Occipital lobe (tissue), 2 donors: ENCODE measurements around the gene OGDH. TPM values are rescaled to one million over a fixed set of nuclear protein-coding genes. Genes with fewer than 3 reads are reported as not detected.
"Not testable (repeated sequence)": the region's sequence is repeated elsewhere in the genome, so short reads cannot be mapped to it uniquely, and the experiment has no call there.

ENCODE experiments used
- DNase-seq: peaks from one replicate; lab custom pipeline; 2025; lab: John Stamatoyannopoulos, UW
- total RNA-seq: library from RNA; depleted of rRNA; stranded (reverse); fragments of >200 nt; gene quantifications from one replicate; pipeline ENCODE4 v1.2.3, GENCODE V29; 2014

OGDH gene
- total RNA-seq, 1 donor from 2014 or later, result 40.9 TPM

DNA sequence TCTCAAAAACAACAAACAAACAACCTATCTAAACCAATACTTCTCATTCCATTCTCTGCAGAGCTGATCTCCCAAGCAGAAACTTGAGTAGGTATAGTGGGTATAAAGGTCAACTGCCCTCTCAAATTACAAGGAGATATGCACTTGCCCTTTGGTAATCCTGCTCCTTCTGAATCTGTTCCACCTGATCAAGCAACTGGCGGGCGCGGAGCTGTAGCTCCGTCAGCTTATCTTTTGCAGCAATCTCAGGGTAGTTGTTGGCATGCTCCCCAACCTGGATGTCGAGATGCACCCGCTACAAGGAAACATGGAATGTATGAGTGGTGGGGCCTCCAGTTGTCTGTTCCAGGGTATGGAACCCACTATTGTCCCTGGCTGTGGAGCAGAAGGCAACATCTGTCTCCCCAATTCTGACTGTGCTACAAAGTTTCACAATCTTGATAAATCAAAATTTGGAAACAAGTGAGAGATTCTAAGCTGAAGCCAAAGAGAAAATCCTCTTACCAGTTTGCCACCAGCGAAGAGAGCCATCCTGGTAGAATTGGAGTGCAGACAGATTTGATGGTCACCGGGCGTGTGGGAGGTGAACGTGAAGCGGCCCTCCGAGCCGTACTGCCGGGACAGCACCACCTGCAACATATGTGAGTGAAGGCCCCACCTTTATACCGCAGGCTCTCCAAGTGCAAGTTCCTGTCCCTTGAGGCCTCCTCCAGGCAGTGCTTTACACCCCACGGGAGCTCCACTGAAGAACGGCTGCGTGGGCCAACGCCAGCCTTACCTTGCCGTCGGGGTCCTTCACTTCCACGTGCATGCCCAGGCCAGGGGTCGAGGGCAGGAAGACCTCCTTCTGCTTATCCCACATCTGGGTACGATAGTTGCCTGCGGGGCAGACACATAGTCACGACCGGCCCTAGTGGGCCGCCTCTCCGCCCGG lies 25.2 kb upstream of the OGDH start:
- DNase-seq, result no peak

DNA sequence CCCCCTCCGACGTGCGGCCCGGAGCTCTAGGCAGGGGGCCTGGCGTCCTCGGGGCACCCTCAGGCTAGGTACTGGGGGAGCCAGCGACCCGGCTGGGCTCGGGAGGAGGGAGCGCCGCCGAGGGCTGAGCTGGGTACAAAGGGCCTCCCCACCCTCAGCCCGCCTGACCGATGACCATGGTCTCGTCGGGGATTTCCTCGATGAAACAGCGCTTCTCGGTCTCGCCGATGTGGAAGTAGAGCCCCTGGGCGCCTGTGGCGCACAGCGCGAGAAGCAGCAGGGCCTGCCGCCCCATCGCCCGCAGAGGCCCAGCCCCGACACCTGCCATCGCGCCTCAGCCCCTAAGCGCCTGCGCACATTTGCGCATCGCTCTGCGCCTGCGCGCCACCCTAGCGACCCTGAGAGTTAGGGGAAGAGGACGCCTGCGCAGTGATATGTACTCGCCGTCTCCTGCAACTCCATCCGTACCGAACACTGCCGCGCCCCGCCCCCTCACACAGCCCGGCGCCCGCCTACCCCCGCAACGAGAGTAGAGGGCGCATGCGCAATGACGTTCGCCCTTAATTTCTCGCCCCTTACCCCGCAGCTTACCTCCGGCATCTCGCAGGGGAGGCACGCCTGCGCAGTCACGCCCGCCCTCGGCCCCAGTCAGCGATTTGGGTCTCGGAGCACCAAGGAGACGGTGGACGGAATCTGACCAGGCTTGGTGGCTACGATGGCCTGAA lies 24.4 kb upstream of the OGDH start, which contains the start of gene TMED4:
Gene TMED4, minus strand, starts transcription at position 353 of the 725 bp plus-strand sequence. Its CDS starts 25 bp downstream, at position 328.
- DNase-seq, result peak; percentile 97

- DNase-seq, result no peak
Observed at GRCh38 chr7:44583146-44583865, 23.1 kb upstream of the OGDH start.

DNA sequence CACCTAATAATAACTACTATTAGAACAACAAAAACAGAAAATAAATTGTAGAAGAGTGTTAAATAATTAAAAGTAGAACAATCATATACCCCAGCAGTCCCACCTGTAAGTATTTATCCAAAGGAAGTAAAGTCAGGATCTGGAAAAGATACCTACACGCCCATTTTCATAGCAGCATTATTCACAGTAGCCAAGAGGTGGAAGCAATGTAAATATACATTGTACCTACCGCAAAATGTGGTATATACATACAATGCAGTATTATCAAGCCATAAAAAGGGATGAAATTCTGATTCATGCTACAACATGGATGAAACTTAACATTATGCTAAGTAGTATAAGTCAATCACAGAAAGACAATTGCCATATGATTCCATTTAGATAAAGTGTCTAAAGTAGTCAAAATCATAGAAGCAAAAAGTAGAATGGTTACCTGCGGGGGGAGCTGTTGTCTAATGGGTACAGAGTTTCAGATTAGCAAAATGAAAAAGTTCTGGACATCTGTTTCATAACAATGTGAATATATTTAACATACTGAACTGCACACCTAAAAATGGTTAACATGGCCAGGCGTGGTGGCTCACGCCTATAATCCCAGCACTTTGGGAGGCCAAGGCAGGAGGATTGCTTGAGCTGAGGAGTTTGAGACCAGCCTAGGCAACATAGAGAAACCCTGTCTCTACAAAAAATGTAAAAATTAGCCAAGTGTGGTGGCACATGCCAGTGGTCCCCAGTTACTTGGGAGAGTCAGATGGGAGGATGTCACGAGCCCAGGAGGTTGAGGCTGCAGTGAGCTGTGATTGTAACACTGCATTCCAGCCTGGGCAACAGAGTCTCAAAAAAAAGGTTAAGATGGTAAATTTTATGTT lies 18.4 kb upstream of the OGDH start:
- DNase-seq, result no peak

GRCh38 chr7:44590910-44591309 lies 15.5 kb upstream of the OGDH start:
- no peak for DNase-seq

- DNase-seq, result no peak
Observed at GRCh38 chr7:44595934-44596635, 10.3 kb upstream of the OGDH start.

GRCh38 chr7:44597181-44597580 lies 9.2 kb upstream of the OGDH start:
- DNase-seq, result not testable (repeated sequence)

DNA sequence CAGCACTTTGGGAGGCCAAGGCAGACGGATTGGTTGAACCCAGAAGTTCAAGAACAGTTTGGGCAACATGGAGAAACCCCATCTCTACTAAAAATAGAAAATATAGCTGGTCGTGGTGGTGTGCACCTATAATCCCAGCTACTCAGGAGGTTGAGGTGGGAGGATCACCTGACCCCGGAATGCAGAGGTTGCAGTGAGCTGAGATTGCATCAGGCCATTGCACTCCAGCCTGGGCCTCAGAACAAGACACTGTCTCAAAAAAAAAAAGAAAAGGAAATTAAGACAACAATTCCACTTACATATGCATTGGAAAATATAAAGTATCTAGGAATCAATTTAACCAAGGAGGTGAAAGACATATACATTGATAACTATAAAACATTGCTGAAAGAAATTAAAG lies 7.2 kb upstream of the OGDH start:
- DNase-seq, result no peak

- DNase-seq, result no peak
Observed at GRCh38 chr7:44602576-44602910, 3.9 kb upstream of the OGDH start.

- no peak for DNase-seq
Observed at GRCh38 chr7:44603193-44603592, 3.2 kb upstream of the OGDH start.

DNA sequence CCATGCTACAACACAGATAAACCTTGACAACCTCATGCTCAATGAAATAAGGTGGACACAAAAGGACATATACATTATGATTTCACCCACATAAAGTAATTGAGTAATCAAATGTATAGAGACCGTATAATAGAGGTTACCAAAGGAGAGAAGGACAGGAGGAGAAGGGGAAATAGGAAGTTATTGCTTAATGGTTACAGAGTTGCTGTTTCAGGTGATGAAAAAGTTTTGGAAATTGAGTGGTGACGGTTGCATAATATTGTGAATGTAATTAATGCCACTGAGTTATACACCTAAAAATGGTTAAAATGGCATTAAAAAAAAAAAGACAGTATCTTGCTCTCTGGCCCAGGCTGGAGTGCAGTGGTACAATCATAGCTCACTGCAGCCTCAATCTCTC lies 1.5 kb upstream of the OGDH start:
- DNase-seq, result no peak

DNA sequence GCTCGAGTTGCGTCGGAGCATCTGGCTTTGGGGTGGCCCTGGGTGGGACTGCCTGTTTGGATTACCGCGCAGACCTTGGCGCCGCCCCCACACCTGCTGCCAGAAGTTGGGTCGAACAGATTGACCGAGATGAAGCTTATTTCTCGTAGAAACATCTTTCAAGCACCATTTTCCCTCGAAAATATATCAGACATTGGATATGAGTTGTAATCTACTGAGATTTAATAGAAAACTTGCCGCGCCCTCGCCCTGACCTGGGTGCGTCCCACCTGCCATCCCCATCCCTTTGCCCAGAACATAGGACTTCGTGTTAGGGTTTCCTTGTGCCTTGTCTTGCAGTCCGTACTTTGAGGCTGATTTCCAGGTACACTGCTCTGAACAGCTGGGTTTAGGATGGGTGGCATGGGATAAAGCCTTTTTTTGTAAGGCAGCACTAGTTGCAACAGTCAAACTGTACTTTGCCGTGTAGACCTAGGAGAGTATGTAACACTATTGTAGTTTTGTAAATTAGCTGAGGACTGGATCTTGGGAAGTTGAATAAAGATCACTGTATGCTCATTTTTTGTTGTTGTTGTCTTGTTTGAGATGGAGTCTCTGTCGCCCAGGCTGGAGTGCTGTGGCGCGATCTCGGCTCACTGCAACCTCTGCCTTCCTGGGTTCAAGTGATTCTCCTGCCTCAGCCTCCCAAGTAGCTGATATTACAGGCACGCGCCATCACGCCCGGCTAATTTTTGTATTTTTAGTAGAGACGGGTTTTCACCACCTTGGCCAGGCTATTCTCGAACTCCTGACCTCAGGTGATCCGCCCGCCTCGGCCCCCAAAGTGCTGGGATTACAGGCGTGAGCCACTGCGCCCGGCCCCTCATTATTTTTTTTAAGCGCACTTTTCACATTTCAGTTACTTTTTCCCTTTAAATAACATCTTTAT lies 978 bp downstream of the OGDH start:
- DNase-seq, result no peak

DNA sequence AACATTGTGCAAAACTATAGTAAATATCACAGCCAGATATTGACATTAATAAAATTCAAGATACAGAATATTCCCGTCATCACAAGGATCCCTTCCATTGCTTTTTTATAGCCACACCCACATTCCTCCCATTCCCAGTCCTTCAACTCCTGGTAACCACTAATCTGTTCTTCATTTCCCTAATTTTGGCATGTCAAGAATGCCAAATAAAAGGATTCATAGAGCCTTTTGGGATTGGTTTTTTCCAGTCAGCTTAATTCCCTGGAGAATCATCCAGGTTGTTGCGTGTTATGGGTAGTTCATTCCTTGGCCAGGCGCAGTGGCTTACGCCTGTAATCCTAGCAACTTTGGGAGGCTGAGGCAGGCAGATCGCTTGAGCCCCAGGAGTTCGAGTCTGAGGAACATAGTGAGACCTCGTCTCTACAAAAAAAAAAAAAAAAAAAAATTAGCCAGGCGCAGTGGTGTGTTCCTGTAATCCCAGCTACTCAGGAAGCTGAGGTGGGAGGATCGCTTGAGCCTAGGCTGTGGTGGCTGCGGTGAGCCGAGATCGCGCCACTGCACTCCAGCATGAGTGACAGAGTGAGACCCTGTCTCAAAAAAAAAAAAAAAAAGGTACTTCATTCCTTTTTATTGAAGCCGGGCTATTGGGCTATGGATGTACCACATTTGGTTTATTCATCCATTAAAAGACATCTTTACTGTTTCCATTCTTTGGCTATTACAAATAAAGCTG lies 2.7 kb downstream of the OGDH start:
- no peak for DNase-seq

GRCh38 chr7:44609829-44610228 lies 3.4 kb downstream of the OGDH start:
- DNase-seq, result no peak

DNA sequence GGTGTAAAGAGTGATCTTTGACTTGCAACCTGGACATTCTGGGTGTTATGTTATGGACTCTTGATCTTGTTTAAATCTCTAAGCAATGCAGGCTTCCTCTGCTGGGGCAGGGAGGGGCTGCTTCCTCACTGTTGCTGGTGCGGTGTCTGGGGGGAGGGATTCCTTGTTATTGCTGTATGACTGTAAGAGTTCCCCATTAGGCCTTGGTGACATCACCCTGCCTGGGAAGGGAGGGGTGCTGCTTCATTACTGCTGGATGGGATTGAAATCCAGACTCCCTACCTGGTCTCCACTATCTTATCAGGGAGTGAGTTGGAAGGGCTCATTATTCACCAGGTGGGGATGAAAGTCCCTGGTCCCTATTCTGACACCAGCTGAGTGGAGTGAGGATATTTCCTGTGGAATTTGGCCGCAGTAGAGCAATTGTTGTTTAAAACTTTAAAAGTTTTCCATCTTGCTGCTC lies 8.8 kb downstream of the OGDH start:
- no peak for DNase-seq

GRCh38 chr7:44615793-44616192 lies 9.4 kb downstream of the OGDH start:
- DNase-seq, result no peak

- no peak for DNase-seq
Observed at GRCh38 chr7:44616545-44616944, 10.1 kb downstream of the OGDH start.

GRCh38 chr7:44617225-44617890 lies 10.9 kb downstream of the OGDH start:
- no peak for DNase-seq
